Thoracic aorta (tissue), 2 donors: ENCODE data around the gene KIDINS220. TPM values are rescaled to one million over a fixed set of nuclear protein-coding genes. Genes with fewer than 3 reads are reported as not detected.

Source experiments
- ATAC-seq: fragments of 150-250 bp; one replicate; pipeline ENCODE4 v1.8.0; 2017; ENCODE audit warnings: low read depth; ENCODE audit not compliant: insufficient number of reproducible peaks, low FRiP score
- DNase-seq: peaks from one replicate; pipeline ENCODE4 v3.0.0-alpha.2; 2020; ENCODE audit warnings: low spot score
- H3K27ac ChIP-seq, 2 donors: fragments of 200-600 bp; sonication (generic); 1 replicate in 1 of 2; 2 replicates in 1 of 2; pipeline ENCODE4 v1.5.1; 2016; ENCODE audit warnings: mild to moderate bottlenecking in 2 of 2, moderate library complexity in 2 of 2
- H3K27me3 ChIP-seq: fragments of 200-600 bp; sonication (generic); replicated peaks from 2 replicates; pipeline ENCODE4 v1.6.0; 2016; ENCODE audit warnings: mild to moderate bottlenecking; ENCODE audit not compliant: insufficient read depth
- H3K36me3 ChIP-seq: fragments of 200-600 bp; sonication (generic); one replicate; pipeline ENCODE4 v1.5.1; 2016
- H3K4me1 ChIP-seq, 2 donors: fragments of 200-600 bp; sonication (generic); 1 replicate in 1 of 2; 2 replicates in 1 of 2; pipeline versions ENCODE4 v1.5.1 to v1.6.0; 2016; ENCODE audit warnings: low read depth in 2 of 2, mild to moderate bottlenecking in 1 of 2; ENCODE audit not compliant: control insufficient read depth in 1 of 2
- H3K4me3 ChIP-seq: fragments of 200-600 bp; sonication (generic); 2 replicates; pipeline ENCODE4 v1.5.1; 2016; ENCODE audit warnings: mild to moderate bottlenecking
- H3K9me3 ChIP-seq: fragments of 200-600 bp; sonication (generic); 2 replicates; pipeline ENCODE4 v1.5.1; 2016
- total RNA-seq, 2 donors: library from RNA; depleted of rRNA; stranded (reverse); fragments of >200 nt; gene quantifications; one replicate each; pipeline versions ENCODE4 v1.1.0 to v1.2.3, GENCODE V29; 2016
- TF ChIP-seq, protein P1 (sequence below): fragments of 200-600 bp; sonication (generic); IDR thresholded peaks from one replicate; pipeline ENCODE4 v1.5.1; 2019; ENCODE audit warnings: antibody characterized with exemption

Gene KIDINS220
- total RNA-seq, 2 donors from 2014 or later = 107 to 113 TPM

DNA sequence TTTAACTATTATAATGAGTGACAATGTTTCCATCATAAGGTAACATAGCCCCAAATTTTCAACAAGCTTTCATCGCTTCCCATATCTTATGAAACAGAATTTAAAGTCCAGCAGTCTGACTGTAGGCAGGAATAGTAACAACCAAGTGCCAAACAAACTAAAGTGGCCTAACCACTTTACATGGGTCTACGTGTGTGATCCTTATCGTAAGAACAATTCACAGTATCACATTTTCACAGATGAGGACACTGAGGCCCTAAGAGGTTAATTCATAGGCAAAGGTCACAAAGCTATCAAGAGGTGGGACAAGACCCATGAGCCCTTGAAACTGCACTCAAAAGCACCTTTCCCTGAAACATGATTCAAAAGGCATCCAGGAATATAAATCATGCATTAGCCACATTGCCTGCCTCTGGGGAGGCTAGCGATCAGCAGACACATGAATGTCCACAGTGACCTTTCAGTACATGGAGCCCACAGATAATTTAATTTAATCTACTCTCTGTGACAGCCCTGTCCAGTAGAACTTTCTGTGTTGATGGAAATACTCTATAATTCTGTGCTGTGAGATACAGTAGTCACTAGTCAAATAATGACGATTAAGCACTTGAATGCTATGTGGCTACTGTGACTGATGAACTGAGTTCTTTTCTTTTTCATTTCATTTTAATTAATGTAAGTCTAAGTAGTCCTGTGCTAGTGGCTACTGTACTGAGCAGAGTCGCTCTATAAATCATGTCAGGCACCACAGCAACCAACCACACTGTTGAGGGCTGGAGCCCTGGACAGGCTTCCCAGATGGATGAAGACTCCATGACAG, 30.3 kb downstream of the KIDINS220 start:
- no peak for ATAC-seq

DNA sequence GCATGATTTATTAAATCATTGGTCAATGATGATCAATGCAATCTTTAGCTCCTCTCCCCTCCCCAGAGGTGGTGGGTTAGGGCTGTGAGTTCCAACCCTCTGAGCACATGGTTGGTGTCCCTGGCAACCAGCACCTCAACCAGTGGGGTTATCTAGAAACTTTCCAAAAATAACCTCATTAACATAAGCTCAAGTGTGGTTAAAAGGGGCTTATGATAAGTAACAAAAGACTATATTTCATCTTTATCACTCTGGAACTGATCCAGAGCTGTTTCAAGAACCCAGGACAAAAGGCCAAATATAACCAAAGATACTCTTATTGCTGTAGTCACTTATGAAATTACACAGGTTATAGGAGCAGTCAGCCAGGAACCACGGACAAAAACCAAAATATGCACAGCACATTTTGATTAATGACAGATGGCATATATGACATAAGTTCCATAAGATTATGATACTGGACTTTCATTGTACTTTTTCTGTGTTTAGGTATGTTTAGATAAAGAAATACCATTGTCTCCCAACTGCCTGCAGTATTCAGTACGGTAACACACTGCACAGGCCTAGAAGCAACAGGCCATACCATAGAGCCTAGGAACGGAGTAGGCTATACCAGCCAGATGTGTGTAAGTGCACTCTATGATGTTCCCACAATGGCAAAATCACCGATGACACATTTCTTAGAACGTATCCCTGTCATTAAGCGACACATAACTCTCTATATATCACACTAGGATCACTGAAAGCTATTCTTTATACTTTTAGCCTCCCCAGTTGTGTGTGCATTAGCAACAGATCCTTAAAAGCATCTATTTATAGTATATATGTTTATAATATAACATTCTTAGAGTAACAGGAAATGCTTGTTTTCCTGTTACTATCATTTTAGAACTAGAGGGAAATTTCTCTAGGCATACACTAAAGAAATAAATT, 31.9 kb downstream of the KIDINS220 start:
- ATAC-seq (no peak), DNase-seq (no peak)
- Histone ChIP-seq H3K9me3 (no peaks in the 10 kb centered on the region), H3K4me3 (no peak overlapping the region), H3K27me3 (no peaks in the 10 kb centered on the region), H3K27ac (no peak overlapping the region), H3K36me3 (peaks cover 39% of the 10 kb centered on the region), H3K4me1 (peaks cover 5 to 7% of the 10 kb centered on the region in 2 donors)
- TF ChIP-seq, protein P1, sequence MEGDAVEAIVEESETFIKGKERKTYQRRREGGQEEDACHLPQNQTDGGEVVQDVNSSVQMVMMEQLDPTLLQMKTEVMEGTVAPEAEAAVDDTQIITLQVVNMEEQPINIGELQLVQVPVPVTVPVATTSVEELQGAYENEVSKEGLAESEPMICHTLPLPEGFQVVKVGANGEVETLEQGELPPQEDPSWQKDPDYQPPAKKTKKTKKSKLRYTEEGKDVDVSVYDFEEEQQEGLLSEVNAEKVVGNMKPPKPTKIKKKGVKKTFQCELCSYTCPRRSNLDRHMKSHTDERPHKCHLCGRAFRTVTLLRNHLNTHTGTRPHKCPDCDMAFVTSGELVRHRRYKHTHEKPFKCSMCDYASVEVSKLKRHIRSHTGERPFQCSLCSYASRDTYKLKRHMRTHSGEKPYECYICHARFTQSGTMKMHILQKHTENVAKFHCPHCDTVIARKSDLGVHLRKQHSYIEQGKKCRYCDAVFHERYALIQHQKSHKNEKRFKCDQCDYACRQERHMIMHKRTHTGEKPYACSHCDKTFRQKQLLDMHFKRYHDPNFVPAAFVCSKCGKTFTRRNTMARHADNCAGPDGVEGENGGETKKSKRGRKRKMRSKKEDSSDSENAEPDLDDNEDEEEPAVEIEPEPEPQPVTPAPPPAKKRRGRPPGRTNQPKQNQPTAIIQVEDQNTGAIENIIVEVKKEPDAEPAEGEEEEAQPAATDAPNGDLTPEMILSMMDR = no peak

More for the DNA sequence above, 30.3 kb downstream of the KIDINS220 start:
- Histone ChIP-seq H3K4me1 (peaks cover 5 to 7% of the 10 kb centered on the region in 2 donors), H3K27ac (no peak overlapping the region), H3K36me3 (peaks cover 49% of the 10 kb centered on the region), H3K27me3 (no peaks in the 10 kb centered on the region), H3K9me3 (no peaks in the 10 kb centered on the region), H3K4me3 (no peak overlapping the region)
- no peak for DNase-seq
- TF ChIP-seq, protein P1 = no peak

DNA sequence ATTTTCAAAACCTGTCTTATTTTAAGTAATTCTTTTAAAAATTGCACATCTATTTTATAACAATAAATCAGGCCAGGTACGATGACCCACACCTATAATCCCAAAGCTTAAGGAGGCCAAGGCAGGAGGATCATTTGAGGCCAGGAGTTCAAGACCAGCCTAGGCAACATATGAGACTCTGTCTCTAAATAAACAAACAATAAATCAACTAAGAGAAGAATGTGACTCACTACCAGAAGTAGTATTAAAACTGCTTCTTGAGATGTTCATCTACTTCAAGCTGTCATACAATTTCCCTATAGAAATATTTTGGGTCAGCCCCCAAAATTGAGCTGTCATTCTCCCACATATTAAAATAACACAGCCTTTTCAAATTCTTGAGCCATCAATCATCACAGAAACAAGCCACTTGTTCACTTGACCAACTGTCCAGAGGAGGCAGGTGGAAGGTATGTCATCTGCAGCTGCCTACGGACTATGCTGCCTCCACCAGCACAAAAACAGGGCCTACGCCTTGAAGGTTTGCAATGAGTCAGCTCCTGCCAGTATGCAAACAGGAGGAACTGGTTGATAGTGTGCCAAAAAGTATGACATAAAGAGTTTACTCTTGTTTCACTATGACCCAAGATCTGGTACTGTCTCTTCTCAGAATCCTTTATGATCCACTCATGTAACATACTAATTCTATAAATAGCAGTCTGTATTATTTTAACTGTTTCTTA, 33.6 kb downstream of the KIDINS220 start:
- no peak overlapping the region for H3K4me3 ChIP-seq
- TF ChIP-seq, protein P1 = no peak
- H3K4me1 ChIP-seq = peaks cover 5 to 7% of the 10 kb centered on the region in 2 donors
- peaks cover 31% of the 10 kb centered on the region for H3K36me3 ChIP-seq
- ATAC-seq = peak; percentile 36
- no peaks in the 10 kb centered on the region for H3K9me3 ChIP-seq
- no peaks in the 10 kb centered on the region for H3K27me3 ChIP-seq
- H3K27ac ChIP-seq = no peak overlapping the region
- DNase-seq = no peak

DNA sequence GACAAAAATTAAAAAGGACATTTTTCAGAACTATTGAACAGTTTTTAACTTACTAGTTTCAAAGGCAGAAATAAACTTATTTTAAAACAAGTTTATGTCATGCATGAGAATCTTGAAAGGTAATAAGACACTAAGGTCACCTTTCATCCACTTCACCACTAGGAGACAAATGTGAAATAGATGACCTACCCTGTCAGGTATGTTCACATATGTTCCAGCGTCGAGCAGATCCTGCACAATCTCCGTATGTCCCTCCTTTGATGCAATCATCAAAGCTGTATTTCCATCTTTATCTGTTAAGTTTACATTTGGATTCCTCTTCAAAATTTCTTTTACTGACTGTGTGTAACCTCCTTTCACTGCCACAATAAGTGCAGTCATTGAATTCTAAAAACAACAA, 34.7 kb downstream of the KIDINS220 start:
- peaks cover 5 to 7% of the 10 kb centered on the region in 2 donors for H3K4me1 ChIP-seq
- no peak overlapping the region for H3K27ac ChIP-seq
- DNase-seq (no peak), ATAC-seq (no peak)
- TF ChIP-seq, protein P1 = no peak
- peaks cover 23% of the 10 kb centered on the region for H3K36me3 ChIP-seq
- no peaks in the 10 kb centered on the region for H3K9me3 ChIP-seq
- H3K27me3 ChIP-seq = no peaks in the 10 kb centered on the region
- no peak overlapping the region for H3K4me3 ChIP-seq
